ENCODE results near the gene SH2D3A.

DNA sequence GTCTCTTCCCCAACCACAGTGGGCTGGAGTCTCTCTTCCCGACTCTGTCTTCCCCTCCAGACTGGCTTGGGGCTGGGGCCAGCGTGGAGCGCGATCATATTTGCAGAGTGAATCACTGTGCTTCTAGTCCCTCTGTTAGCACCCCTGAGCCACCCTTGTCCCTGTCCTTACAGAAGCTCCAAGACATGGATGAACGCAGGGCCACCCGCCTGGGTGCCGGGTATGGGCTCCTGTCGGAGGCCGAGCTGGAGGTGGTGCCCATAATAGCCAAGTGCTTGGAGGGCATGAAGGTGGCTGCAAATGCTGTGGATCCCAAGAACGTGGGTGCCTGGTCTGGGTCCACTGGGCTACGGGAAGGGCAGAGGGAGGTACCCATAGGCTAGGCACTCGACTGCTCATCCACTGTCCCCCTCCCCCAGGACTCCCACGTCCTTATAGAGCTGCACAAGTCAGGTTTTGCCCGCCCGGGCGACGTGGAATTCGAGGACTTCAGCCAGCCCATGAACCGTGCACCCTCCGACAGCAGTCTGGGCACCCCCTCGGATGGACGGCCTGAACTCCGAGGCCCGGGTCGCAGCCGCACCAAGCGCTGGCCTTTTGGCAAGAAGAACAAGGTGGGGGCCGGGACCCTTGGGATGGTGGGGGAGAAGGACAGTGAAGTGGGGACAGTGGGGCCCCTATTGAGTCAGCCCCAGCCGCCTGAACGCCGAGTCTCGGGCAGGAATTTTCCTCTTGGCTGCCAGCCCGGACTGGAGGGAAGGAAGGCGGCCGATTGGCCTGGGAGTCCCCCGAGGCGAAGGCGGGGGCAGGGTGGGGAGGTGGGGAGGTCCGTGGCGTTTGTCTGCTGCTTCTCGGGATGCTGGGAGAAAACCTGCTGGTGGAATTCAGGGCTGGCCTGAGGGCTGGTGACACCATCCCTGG lies 22.6 kb downstream of the SH2D3A start:
- TF ChIP-seq, protein P1, sequence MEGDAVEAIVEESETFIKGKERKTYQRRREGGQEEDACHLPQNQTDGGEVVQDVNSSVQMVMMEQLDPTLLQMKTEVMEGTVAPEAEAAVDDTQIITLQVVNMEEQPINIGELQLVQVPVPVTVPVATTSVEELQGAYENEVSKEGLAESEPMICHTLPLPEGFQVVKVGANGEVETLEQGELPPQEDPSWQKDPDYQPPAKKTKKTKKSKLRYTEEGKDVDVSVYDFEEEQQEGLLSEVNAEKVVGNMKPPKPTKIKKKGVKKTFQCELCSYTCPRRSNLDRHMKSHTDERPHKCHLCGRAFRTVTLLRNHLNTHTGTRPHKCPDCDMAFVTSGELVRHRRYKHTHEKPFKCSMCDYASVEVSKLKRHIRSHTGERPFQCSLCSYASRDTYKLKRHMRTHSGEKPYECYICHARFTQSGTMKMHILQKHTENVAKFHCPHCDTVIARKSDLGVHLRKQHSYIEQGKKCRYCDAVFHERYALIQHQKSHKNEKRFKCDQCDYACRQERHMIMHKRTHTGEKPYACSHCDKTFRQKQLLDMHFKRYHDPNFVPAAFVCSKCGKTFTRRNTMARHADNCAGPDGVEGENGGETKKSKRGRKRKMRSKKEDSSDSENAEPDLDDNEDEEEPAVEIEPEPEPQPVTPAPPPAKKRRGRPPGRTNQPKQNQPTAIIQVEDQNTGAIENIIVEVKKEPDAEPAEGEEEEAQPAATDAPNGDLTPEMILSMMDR (IDR thresholded peaks at IDR 0.05 in 8 of 11, conservative IDR thresholded peaks at IDR 0.05 in 3 of 11), result no peak
- TF ChIP-seq POLR2A (IDR thresholded peaks at IDR 0.05) (no peak), POLR2AphosphoS5 (IDR thresholded peaks at IDR 0.05) (peak in 2 of 3 donors; percentile 62 to 70)

Measured in spleen (tissue), 7 donors.